Kidney (tissue), 14 donors: ENCODE measurements around the gene ANKFY1. TPM values are rescaled to one million over a fixed set of nuclear protein-coding genes. Genes with fewer than 3 reads are reported as not detected.
A peak's percentile ranks its signal among the peaks of the same experiment; 100 is the strongest.

Experiments
- DNase-seq, 5 donors: peaks; one replicate each; pipeline ENCODE4 v3.0.0-alpha.2; 2013 to 2020
- FAIRE-seq: peaks from 2 replicates; lab custom pipeline; 2012; peaks lifted over from hg19 to GRCh38; lab: Jason Lieb, UNC
- H3K27ac ChIP-seq, 2 donors: one replicate each; pipeline ENCODE4 v1.7.0; 2013; ENCODE audit warnings: low read depth in 2 of 2, low read length in 2 of 2, inconsistent platforms in 1 of 2
- H3K27me3 ChIP-seq: one replicate; pipeline ENCODE4 v1.7.1; 2013; ENCODE audit warnings: low read length, inconsistent platforms; ENCODE audit not compliant: control insufficient read depth, insufficient read depth
- H3K36me3 ChIP-seq, 3 donors: one replicate each; pipeline versions ENCODE4 v1.7.0 to v1.7.1; 2013; ENCODE audit warnings: low read length in 3 of 3, control low read depth in 1 of 3, inconsistent platforms in 1 of 3; ENCODE audit not compliant: insufficient read depth in 3 of 3, control insufficient read depth in 2 of 3
- H3K4me1 ChIP-seq, 3 donors: one replicate each; pipeline versions ENCODE4 v1.7.0 to v1.7.1; 2013; ENCODE audit warnings: low read length in 3 of 3, inconsistent platforms in 1 of 3, low read depth in 1 of 3; ENCODE audit not compliant: control insufficient read depth in 2 of 3, insufficient read depth in 2 of 3
- H3K4me3 ChIP-seq, 3 donors: one replicate each; pipeline versions ENCODE4 v1.7.0 to v1.8.1; 2013; ENCODE audit warnings: low read length in 3 of 3, control low read depth in 1 of 3, inconsistent platforms in 1 of 3
- H3K9ac ChIP-seq, 3 donors: one replicate each; pipeline versions ENCODE4 v1.7.0 to v1.7.1; 2013; ENCODE audit warnings: low read length in 3 of 3, control low read depth in 1 of 3, inconsistent platforms in 1 of 3
- H3K9me3 ChIP-seq, 3 donors: one replicate each; pipeline versions ENCODE4 v1.7.0 to v1.7.1; 2013; ENCODE audit warnings: low read length in 3 of 3, control low read depth in 1 of 3, inconsistent platforms in 1 of 3; ENCODE audit not compliant: control insufficient read depth in 2 of 3, insufficient read depth in 1 of 3
- CTCF ChIP-seq: IDR thresholded peaks from 3 replicates; pipeline ENCODE4 v1.5.1; 2012; ENCODE audit warnings: mild to moderate bottlenecking, moderate library complexity, borderline replicate concordance; ENCODE audit not compliant: insufficient read depth; ENCODE audit errors: extremely low read depth
- intact Hi-C: fragments of 100-400 bp; cut with DNase I; formaldehyde crosslinking; loops from one replicate; pipeline ENCODE4 v1.11.1; 2022
- polyA plus RNA-seq: library from polyadenylated mRNA; stranded (reverse); fragments of 350-450 nt; fragmentation: Illumina TruSeq; extraction: RNeasy Lipid Tissue Mini Kit (QIAGEN cat#74804); gene quantifications from one replicate; pipeline ENCODE4 v1.2.3, GENCODE V29; 2014; ENCODE audit warnings: low read depth, low replicate concordance; ENCODE audit not compliant: insufficient read depth
- total RNA-seq: library from RNA; stranded (reverse); fragmentation: NEBNext Ultra II Directional; extraction: Animal tissue kit (Norgen Biotek cat#: 25700); gene quantifications from one replicate; pipeline ENCODE4 v1.2.1, GENCODE V29; 2021
- donor health status: control.
- donor health status: control.
- donor health status: control.
- donor health status: control.
- donor health status: control.
- donor health status: DM: yes; HTN: yes; CAD: no.
- donor health status: Normal renal cell carcinoma (clear cell type).

The ANKFY1 gene
- total and polyA plus RNA-seq, 2 donors from 2014 or later = 10.9 to 61.7 TPM

- H3K27me3 ChIP-seq = no peaks in the 10 kb centered on the region
- FAIRE-seq (no peak), DNase-seq (peak in 1 of 5 donors; percentile 39)
- H3K9ac ChIP-seq = no peak overlapping the region
- no peak overlapping the region for H3K4me3 ChIP-seq
- no peak for TF ChIP-seq CTCF
- intact Hi-C loops = no loop called here
- H3K27ac ChIP-seq = no peak overlapping the region
- no peaks in the 10 kb centered on the region for H3K9me3 ChIP-seq
- peaks cover 11 to 84% (median 68%) of the 10 kb centered on the region in 3 donors for H3K36me3 ChIP-seq
- no peaks in the 10 kb centered on the region for H3K4me1 ChIP-seq
Observed at GRCh38 chr17:4173781-4174180, 90.0 kb downstream of the ANKFY1 start.

GRCh38 chr17:4172356-4172755 lies 91.4 kb downstream of the ANKFY1 start:
- no peak overlapping the region for H3K27ac ChIP-seq
- H3K4me1 ChIP-seq = no peaks in the 10 kb centered on the region
- no peaks in the 10 kb centered on the region for H3K9me3 ChIP-seq
- intact Hi-C loops = no loop called here
- H3K27me3 ChIP-seq = no peaks in the 10 kb centered on the region
- H3K36me3 ChIP-seq = peaks cover 11 to 76% (median 58%) of the 10 kb centered on the region in 3 donors
- no peak overlapping the region for H3K4me3 ChIP-seq
- H3K9ac ChIP-seq = no peak overlapping the region
- no peak for FAIRE-seq
- peak in 1 of 5 donors; percentile 17 for DNase-seq
- TF ChIP-seq CTCF = no peak

DNA sequence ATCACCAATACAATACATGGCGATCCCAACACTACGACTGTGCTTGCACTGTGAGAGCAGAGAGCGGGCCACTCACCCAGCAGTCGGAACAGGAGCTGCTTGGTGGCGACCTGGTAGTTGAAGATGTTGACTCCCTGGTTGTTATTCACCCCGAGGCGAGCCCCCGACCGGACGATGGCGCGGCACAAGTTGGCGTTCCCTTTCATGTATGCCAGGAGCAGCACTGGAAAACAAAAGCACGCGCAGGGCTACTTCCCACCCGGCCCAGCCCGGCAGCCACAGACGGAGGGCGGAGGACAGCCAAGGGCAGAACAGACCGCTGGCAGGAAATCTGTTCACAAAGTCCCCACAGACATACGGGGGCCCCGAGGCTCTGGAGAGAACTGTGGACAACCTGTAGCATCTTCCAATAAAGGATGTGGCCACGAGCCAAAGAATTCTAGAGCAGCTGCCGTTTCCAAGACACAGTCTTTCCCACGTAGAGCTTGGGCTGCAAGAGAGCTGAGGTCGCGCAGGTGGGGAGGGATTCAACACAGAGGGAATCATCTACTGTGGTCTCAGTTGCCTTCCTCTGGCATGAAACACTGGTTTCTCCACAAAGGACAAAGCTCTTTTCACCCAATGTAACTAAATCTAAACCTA lies 93.0 kb downstream of the ANKFY1 start:
- DNase-seq = peak in 1 of 5 donors; percentile 0
- peaks cover 9 to 66% (median 59%) of the 10 kb centered on the region in 3 donors for H3K36me3 ChIP-seq
- intact Hi-C loops = no loop called here

More for the DNA sequence above, 93.0 kb downstream of the ANKFY1 start:
- Histone ChIP-seq H3K27me3 (no peaks in the 10 kb centered on the region), H3K27ac (no peak overlapping the region), H3K4me3 (no peak overlapping the region), H3K9me3 (no peaks in the 10 kb centered on the region), H3K4me1 (no peaks in the 10 kb centered on the region), H3K9ac (no peak overlapping the region)
- no peak for TF ChIP-seq CTCF
- FAIRE-seq = no peak
